ENCODE data around the gene MCTP1. TPM values are rescaled to one million over a fixed set of nuclear protein-coding genes. Genes with fewer than 3 reads are reported as not detected.

MCTP1 gene
- total and polyA plus RNA-seq, 2 of the 13 experiments (the other 11 are each of a cell fraction or from before 2014, with no cell fraction given), result 0.15 to 0.48 TPM

DNA sequence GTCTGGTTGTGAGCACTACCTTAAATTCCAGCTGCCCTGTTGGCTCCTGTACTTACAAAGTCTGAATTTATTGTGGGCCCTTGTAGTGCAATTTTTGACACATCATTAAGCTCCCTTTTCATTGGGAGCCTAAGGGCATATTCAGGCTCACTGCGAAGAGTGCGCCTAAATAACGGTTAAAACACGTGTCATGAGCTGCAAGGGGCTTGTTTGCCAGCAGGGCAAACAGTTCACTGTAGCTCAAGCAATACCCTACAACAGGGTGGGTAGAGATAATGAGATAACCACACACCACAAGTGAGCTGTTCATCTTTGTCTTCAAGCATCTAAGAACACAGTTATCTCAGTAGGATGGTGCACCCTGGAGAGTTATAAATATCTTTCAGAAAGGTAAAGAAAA lies 452.2 kb downstream of the MCTP1 start:
- no peak overlapping the region for H2AFZ ChIP-seq (ENCODE audit: low read length)
- H3K4me3 ChIP-seq (replicated peaks in 1 of 3; ENCODE audit: insufficient read depth in 1 of 3, low read depth in 2 of 3, low read length in 3 of 3), result no peak overlapping the region
- H3K27ac ChIP-seq (ENCODE audit: extremely low read length, insufficient read depth, low read length), result no peak overlapping the region
- no peaks in the 10 kb centered on the region for H3K4me1 ChIP-seq (ENCODE audit: insufficient read depth, low read length)
- DNase-seq (ENCODE audit: low spot score) (no peak), FAIRE-seq (no peak), ATAC-seq (no peak)
- no peaks in the 10 kb centered on the region for H4K20me1 ChIP-seq (ENCODE audit: insufficient read depth, low read length)
- H3K36me3 ChIP-seq (replicated peaks in 1 of 2; ENCODE audit: control insufficient read depth in 1 of 2, insufficient read depth in 2 of 2, low read length in 2 of 2), result no peaks in the 10 kb centered on the region
- 36% methylated on average over 4 of the region's 4 CpGs for WGBS (ENCODE audit: low lambda C conversion rate)
- intact Hi-C loops (cut with micrococcal nuclease; ENCODE audit: unreplicated experiment) (no loop called here), in situ Hi-C loops (cut with HindIII; ENCODE audit: extremely low pct_ligation_motif_present, low pct_unique_long_range_greater_than_20kb) (no loop called here)
- POLR2A ChIA-PET, result no interaction called here
- BruUV-seq (replicated peaks), result no TSS peak
- no peak overlapping the region for H3K4me2 ChIP-seq (ENCODE audit: low read depth, low read length)
- H3K79me2 ChIP-seq (ENCODE audit: insufficient read depth, low read length), result no peaks in the 10 kb centered on the region
- TF ChIP-seq, protein P1, sequence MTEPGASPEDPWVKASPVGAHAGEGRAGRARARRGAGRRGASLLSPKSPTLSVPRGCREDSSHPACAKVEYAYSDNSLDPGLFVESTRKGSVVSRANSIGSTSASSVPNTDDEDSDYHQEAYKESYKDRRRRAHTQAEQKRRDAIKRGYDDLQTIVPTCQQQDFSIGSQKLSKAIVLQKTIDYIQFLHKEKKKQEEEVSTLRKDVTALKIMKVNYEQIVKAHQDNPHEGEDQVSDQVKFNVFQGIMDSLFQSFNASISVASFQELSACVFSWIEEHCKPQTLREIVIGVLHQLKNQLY (CRISPR knock-in tag; IDR thresholded peaks at IDR 0.05), result no peak
- no peak for TF ChIP-seq MXI1 (IDR thresholded peaks at IDR 0.05; ENCODE audit: borderline replicate concordance, low read depth, low read length)
- no peak for TF ChIP-seq ZNF333 (CRISPR knock-in tag; IDR thresholded peaks at IDR 0.05; ENCODE audit: borderline replicate concordance)
- no peak for TF ChIP-seq MED13 (CRISPR knock-in tag; IDR thresholded peaks at IDR 0.05)
- TF ChIP-seq SALL1 (CRISPR knock-in tag; IDR thresholded peaks at IDR 0.05), result no peak
- TF ChIP-seq, protein P2, sequence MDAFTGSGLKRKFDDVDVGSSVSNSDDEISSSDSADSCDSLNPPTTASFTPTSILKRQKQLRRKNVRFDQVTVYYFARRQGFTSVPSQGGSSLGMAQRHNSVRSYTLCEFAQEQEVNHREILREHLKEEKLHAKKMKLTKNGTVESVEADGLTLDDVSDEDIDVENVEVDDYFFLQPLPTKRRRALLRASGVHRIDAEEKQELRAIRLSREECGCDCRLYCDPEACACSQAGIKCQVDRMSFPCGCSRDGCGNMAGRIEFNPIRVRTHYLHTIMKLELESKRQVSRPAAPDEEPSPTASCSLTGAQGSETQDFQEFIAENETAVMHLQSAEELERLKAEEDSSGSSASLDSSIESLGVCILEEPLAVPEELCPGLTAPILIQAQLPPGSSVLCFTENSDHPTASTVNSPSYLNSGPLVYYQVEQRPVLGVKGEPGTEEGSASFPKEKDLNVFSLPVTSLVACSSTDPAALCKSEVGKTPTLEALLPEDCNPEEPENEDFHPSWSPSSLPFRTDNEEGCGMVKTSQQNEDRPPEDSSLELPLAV (CRISPR knock-in tag; conservative IDR thresholded peaks at IDR 0.05; ENCODE audit: low read depth), result no peak
- TF ChIP-seq, protein P3, sequence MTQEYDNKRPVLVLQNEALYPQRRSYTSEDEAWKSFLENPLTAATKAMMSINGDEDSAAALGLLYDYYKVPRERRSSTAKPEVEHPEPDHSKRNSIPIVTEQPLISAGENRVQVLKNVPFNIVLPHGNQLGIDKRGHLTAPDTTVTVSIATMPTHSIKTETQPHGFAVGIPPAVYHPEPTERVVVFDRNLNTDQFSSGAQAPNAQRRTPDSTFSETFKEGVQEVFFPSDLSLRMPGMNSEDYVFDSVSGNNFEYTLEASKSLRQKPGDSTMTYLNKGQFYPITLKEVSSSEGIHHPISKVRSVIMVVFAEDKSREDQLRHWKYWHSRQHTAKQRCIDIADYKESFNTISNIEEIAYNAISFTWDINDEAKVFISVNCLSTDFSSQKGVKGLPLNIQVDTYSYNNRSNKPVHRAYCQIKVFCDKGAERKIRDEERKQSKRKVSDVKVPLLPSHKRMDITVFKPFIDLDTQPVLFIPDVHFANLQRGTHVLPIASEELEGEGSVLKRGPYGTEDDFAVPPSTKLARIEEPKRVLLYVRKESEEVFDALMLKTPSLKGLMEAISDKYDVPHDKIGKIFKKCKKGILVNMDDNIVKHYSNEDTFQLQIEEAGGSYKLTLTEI (CRISPR knock-in tag; conservative IDR thresholded peaks at IDR 0.05), result no peak
- no peak for TF ChIP-seq ZNF563 (CRISPR knock-in tag; IDR thresholded peaks at IDR 0.05)
- TF ChIP-seq TRIM24 (CRISPR knock-in tag; IDR thresholded peaks at IDR 0.05), result no peak
- no peak for TF ChIP-seq ATF7 (IDR thresholded peaks at IDR 0.05)
- no peak for TF ChIP-seq ATF7 (CRISPR knock-in tag; IDR thresholded peaks at IDR 0.05)
- TF ChIP-seq ZNF468 (CRISPR knock-in tag; IDR thresholded peaks at IDR 0.05), result no peak
- TF ChIP-seq REPIN1 (CRISPR knock-in tag; IDR thresholded peaks at IDR 0.05; ENCODE audit: borderline replicate concordance, low read depth), result no peak
- no peak for TF ChIP-seq SPEN (CRISPR knock-in tag; IDR thresholded peaks at IDR 0.05; ENCODE audit: low read depth)
- no peak for TF ChIP-seq TOPORS (CRISPR knock-in tag; IDR thresholded peaks at IDR 0.05)
- TF ChIP-seq ZNF431 (CRISPR knock-in tag; IDR thresholded peaks at IDR 0.05; ENCODE audit: borderline replicate concordance, low read depth), result no peak
- TF ChIP-seq ZFP36L2 (CRISPR knock-in tag; IDR thresholded peaks at IDR 0.05), result no peak
- TF ChIP-seq ADNP (CRISPR knock-in tag; IDR thresholded peaks at IDR 0.05), result no peak
- no peak for TF ChIP-seq ZNF367 (CRISPR knock-in tag; IDR thresholded peaks at IDR 0.05; ENCODE audit: borderline replicate concordance)
- H3K27me3 ChIP-seq (ENCODE audit: control insufficient read depth in 1 of 2, insufficient read depth in 2 of 2, low read length in 2 of 2), result no peaks in the 10 kb centered on the region
- CTCF ChIA-PET (ENCODE audit: low intra/inter-chr PET ratio, low total read pairs), result no interaction called here
- no peak overlapping the region for H3K9ac ChIP-seq (ENCODE audit: insufficient read depth, low read depth, low read length)
- H3K9me3 ChIP-seq (ENCODE audit: low read length), result no peaks in the 10 kb centered on the region
